NCI-H774 (cell line): ENCODE measurements around the gene TFF1.

Source experiments
- DNase-seq: peaks from one replicate; lab custom pipeline; 2025; lab: John Stamatoyannopoulos, UW

The TFF1 gene

DNA sequence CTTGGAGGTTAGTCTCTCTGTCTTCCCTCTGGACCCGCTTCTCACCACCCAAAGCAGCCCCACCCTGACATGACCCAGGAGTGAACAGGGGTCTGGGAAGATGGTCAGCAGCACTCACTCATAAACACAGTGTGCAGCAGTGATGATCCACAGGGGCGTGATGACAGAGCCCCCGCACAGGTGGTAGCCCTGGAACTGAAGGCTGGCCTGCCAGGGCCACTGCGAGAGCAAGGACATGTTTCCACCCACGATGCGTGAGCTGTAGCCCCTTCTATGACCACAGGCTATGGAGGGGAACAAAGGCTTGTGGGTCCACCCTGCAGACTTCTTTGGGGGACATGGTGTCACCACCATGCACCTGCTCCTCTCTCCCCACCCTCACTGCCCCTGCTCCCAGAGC lies 16.6 kb upstream of the TFF1 start:
- DNase-seq: no peak

DNA sequence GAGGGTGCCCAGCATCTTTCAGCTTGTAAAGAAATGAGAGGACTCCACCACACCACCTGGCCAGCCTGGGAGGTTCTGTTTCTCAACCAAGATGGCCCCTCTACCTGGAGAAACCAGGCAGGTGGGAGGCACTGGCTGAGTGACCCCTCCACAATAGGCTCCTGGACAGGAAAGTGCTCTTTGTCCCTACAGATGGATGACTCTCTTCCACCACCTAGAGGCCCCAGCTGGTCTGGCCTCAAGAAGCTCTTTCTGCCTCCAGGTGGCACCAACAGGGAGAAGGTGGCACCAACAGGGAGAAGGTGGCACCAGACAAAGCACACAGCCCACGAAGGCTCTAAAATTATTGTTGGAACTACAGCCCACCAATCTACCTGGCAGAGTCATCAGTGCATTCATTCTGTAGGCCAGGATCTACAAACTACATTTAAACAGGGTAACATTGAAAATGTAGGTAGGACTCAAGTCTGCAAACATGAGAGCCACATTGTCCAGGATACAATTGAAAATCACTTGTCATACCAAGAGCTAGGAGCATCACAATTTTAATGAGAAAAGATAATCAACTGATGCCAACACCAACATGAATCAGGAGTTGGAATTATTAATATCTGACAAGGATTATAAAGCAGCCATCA lies 15.1 kb upstream of the TFF1 start:
- no peak for DNase-seq

DNA sequence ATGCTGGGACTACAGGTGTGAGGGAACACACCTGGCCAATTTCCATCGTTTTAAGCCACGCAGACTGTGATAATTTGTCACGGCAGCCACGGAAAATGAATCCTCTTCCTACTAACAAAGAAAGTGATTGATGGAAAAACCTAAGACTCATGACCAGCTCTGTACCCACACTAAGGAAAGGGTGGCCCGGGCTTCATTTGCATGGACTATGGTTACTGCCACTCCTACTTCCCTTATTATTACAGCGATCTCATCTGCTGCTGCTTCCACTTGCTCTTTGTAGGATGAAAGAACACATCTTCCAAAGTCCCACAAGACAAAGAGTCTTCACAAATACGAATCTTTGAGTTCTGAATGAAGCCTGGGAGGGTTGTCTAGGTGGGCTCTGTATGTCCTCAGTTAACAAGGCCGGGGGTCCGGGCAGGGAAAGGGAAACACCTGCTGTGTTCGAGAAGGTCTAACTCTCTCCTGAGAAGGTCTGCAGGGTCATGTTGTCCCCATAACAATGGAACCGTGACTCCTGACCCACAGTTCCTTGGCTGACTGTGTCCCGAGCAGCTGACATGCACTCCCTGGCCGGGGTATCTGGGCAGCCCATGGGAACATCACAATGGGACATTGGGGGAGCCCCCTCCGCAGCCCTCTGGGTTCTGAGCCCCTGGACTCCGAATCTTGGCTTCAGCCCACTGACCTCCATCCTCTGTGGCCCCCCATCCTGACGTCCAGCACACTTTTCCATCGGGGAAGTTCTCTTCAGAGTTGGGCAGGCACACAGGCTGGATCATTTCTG lies 13.3 kb upstream of the TFF1 start:
- DNase-seq: no peak

DNA sequence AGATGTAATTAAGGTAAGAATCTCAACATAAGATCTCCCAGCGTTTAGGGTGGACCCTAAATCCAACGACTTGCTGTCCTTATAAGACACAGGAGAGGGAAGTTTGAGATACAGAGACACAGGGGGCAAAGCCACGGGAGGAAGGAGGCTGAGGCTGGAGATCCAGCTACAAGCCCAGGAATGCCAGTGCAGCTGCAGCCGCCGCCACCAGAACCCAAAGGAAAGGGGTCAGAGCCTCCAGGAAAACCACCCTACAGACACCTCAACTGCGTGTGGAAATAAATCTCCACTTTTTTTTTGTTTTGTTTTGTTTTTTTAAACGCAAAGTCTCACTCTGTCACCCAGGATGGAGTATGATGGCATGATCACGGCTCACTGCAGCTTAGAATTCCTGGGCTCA lies 12.1 kb upstream of the TFF1 start:
- no peak for DNase-seq

DNA sequence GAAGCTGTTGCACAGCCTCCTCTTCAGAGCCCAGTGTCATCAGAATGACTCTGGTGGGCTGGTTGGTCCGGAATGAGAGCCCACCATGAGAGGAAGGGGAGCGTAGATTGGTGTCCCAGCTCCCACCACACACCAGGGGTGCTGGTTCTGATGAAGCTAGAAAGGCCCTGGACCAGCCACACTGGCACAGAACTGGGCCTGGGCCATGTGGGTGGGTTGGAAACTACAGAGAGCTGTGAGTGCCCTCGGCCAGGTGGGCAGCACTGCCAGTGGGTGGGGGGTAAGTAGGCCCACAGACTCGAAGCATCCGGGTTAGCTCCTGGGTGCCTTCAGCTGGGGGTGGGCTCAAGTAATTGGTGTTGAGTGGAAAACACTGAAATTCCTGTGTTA lies 11.6 kb upstream of the TFF1 start:
- no peak for DNase-seq

DNA sequence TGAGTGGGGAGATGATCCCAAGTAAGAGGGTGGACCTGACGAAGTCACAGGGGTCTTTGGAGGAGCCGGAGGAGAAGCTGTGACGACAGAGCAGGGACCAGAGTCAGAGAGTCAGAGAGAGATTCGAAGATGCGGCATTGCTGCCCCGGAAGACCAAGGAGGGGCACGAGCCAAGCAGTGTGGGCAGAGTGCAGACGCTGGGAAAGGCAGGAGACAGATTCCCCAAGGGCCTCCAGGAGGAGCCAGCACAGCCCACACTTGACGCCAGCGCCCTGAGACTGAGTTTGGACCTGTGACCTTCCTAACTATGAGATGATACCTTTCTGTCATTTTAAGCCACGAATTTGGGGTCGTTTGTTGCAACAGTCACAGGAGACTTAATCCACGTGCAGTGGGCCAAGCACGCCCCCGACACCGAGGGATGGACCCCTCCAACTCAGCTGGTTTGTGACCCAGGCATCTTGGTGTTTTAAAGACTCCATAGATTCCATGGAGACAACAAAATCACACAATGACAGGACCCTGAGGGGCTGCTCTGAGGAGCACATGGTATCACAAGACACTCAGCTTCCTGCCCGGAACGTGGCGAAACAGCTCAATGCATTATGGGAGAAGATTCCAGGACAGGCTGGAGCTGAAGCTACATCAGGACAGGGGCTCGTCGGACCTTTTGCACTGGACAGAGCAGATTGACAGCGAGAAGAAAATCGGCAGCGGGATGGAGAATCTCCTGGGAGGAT lies 11.0 kb upstream of the TFF1 start:
- no peak for DNase-seq

DNA sequence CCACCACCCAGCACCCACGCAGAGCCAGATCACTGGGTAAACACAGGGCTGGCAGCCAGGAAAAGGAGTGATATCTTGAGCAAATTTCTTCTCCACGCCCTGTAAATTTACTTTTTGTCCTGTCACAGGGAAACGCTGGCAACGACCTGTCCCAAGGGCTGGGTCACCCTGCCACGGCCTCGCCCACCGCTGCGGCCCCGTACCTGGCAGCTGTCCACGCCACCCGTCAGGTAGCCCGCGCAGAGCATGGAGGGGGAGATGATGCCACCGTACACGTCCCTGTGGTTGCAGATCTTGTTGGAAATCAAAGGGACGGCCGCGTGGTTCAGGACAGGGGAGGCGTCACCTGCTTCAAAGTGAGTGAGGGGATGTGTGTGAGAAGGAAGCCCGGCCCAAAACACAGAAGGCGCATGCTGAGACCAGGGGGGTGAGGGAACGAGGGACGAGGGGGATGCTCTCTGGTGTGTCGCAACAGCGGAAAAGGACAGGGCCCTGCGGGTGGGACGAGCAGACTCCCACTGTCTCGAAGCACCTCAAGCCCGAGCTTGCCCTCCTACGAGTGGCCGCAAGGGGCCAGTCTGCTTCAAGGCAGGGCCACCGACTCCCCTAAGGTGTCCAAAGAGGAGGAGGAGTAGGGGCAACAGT lies 10.1 kb upstream of the TFF1 start:
- no peak for DNase-seq

DNA sequence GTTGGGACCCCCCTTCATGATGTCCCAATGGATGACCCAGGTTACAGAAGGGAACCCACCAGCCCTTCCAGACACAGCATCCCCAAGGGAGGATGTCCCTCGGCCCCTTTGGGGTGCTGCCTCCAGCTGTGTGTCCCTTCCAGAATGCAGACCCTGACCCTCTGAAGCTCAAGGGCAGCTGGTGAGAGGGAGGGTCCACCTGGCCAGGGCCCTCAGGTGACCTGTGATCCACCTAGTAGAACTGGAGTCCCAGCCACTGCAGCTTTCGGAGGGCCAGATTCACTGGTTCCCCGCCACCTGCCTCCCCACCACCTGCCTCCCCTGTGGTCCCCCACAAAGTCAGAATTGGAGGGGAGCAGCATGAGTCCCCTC lies 9.6 kb upstream of the TFF1 start:
- DNase-seq: no peak

DNA sequence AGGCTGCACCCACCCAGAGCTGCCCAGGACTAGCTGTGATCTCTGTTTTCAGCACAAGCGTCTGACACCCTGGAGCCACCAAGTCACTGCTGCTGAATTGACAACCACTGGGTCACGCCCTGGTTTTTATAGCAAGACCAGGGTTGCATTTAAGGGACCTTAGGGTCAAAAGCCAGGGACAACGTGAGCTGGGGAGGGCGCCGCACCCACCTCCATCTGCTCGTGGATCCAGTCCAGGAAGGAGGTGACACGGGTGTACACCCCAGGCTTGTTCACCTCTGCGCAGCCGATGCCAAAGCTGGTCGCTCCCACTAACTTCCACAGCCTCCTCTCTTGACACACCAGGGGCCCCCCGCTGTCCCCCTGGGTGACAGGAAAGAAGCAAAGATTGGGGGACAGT lies 9.2 kb upstream of the TFF1 start:
- no peak for DNase-seq

DNA sequence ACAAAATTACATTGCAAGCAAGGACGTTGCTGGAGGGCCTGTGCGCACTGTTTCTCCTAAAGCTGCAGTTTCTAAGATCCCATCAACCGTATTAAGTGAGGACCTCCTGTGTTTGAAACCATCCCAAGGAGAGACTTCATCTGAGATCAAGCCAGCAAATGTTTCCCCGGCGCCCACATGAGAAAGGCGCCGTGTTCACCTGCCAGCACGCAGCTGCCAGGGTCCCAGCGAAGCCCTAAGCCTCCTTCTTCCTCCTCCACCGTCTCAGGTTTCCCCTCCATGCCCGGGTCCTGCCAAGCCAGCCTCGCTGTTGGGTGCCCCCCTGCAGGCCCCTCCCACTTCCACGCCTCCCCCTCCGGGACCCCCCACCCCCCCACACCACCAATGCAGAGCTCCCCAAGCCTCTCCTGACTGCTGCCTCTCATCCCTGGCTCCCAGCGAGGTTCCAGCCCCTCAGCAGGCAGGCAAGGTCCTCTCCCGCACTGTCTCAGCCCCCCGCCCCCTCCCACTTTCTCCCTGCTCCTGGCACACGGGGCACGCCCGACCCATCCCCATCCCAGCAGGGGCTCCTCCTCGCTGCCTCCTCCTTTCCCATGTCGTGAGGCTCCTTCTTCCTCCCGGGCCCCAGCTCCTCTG lies 8.6 kb upstream of the TFF1 start:
- no peak for DNase-seq

DNA sequence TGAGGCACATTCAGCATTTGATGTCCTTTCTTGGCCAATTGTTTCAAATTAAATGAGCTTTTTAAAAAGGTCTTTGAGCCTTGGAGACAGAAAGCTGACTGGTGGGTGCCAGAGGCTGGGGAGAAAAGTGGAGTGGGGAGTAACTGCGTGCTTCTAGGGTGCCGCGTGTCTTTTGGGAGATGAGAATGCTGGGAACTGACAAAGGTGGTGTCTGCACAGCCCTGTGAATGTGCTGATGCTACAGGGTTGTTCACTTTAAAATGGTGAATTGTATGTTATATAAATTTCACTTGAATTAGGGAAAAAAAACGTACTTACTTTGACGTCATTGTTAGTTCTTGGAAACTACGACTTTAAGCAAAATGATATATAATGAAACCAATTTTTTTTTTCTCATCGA lies 8.1 kb upstream of the TFF1 start:
- no peak for DNase-seq

DNA sequence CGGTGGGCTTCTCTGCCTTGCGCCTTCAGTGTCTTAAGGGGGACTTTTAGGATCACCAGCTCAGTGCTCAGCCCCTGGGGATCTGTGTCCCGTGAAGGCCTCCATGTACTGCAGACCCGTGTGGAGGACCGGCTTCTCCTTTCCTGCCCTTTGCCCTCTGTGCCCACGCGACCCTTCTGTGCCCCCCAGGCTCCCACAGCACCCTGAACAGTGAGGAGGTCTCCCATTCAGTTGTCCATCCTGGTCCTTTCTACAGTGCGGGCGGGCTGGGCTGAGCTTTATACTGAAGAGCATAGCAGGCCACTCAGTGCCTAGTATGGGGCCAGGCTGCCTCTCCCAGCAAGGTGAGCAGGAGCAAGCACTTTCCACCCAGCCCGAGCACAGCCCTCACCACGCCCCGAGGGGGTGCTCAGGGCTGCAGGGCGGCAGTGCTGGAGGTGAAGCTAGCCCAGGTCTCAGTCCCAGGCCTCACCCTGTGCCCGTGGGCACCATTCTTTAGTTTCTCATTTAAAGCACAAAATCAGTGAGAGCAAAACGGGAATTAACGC lies 7.6 kb upstream of the TFF1 start:
- DNase-seq: no peak

DNA sequence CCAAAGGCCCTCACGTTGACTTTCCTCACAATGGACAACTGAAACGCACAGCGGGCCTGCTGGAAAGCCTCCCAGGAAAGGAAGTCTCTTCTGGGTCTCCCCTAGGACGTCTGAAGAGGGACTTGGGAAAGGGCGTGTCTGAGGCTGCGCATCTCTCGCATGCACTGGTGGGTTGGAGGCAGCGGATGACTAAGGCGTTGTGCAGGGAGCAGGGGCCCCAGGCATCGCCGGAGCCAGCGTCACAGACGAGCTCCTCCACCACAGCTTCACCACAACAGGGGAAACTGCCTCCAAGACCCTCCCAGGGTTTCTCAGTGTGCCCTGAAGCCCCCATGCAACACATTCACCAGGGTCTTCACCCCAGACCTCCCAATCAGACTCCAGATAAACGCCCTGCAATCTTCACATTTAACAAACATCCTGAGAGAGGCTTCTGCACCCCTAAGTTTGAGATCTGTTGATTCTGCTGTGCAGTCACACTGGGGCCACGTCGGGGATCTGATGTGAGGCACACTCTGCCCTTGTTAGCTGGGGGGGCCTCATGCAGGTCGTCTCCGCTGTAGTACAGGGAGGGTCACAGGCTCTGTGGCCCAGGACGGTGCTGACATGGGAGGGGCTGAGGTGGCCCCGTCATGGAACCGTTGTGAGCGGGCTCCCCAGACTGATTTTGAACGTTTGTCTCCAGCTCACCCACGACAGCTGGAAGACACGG lies 7.0 kb upstream of the TFF1 start:
- no peak for DNase-seq

DNA sequence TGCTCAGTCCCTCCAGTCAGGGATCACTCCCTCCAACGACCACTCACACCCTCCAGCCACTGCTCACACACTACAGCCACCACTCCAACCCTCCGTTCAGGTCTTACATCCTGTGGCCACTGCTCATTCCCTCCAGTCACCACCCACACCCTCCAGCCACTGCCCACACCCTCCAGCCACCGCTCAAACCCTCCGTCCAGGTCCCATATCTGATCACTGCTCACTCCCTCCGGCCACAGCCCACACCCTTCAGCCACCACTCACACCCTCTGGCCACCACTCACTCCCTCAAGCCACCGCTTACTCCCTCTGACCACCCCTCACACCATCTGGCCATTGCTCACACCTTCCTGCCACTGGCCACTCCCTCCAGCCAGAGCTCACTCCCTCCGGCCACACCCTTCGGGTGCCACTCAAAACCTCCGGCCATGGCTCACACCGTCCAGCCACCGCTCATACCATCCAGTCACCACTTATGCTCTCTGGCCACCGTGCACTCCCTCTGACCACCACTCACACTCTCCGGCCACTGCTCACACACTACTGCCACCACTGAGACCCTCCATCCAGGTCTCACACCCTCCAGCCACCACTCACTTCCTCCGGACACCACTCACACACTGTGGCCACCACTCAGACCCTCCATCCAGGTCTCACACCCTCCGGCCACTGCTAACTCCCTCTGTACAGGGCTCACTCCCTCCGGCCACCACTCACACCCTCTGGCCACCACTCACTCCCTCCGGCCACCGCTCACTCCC lies 4.7 kb upstream of the TFF1 start:
- no peak for DNase-seq

DNA sequence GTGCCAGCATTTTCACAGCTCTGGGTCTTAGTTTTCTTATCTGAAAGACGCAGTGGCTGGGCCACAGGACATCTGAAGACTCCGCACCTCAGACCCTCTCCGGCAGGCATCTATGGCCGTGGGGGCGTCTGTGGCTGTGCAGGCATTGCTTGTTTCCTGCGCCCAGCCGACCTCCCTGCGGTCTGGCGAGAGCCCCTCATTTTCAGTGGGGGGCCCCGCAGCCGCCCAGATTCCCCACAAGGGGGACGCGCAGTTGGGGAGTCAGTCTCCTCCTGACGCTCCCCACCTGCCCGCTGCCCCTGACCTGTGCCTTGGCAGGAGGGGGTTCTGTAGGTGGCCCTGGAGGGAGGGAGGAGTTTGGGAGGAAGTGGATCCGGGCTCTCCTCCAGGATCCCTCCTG lies 3.5 kb upstream of the TFF1 start:
- no peak for DNase-seq

DNA sequence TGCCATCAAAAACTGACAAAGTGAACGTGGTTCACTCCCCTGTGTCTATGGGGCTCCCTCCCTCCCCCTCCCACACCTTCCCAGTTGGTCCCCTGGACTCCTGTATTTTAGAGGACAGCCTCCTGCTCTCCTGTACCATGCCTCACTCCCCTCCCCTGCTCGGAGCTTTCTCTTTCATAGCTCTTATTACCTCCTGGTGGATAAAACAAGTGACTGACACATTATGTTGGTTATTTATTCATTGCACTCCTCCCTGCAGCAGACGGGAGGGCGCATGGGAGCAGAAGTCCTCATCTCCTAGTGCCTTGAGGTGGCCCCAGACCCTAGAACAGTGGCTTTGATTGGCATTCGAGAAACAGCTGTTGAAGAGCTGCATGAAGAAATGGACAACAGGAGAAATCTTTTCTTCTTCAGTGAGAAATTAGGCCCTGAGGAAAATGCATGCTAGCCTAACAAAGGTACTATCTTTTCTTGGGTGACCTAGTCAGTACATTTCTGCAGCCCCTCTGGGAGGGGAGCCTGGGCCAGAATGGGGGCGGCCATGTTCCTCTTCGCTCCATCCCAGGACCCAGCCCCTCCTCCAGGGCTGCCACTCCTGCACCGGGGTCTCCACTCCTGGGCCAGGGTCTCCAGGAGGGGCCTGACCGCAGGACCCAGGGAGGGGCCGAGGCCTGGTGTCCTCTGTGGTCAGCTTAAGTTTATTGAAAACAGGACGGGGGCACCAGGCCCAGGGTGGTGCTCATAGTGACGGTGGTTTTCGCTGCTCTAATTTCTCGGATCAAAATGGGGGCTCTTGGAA lies 1.2 kb upstream of the TFF1 start:
- DNase-seq: no peak

DNA sequence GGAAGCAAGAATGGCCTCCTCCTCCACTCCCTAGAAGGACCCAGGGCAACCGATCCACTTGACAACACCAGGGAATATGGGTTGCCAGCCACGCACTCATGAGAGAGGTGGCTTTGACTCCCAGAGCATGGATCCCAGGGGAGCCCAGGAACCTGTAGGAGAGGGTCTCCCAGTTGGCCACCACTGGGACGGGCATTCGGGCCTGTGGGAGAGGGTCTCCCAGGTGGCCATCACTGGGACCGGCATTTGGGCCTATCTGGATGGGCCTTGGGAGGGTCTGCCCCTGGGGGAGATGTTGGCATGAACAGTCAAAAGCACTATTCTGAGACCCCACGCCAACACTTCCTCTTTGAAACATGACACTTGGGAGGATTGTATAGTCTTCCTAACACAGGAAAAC lies 565 bp downstream of the TFF1 start:
- DNase-seq: no peak

DNA sequence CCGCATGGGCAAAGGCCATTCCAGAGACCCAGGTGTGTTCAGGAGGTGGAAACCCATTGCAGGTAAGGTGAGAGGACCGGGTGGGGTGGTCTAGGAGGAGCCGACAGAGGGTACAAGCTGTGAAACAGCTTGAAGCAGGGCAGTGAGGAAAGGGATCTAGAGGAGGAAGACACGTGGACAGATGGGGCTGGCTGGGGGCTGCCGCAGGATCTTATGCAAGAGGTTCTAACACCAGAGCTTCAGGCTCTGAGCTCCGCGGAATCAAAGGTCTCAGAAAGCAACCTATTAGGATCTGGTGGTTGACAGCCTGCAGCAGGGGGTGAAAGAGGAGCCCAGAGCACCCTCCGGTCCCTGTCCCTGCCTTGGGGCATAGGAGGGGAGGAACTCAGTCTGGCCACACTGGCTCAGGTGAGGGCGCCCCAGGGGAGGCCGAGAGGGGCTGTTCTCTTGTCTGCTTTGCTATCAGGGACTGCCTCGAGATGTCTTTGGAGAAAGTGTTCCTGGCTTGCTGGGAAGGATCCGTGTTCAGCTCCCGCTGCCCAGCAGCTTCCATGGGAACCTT lies 1.9 kb downstream of the TFF1 start:
- no peak for DNase-seq

DNA sequence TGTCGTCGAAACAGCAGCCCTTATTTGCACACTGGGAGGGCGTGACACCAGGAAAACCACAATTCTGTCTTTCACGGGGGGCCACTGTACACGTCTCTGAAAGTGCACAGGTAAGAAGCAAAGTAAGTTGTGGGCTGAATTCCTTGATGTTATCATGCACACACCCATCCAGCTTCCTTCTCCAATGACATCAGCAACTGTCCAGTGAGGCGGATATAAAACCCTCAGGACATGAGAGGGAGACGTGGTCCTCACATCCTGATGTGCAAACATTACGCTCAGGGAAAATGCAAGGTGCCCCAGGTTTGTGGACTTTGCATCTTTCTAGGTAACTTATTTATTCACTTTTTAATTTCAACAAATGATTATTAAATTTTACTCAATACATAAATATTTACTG lies 3.0 kb downstream of the TFF1 start:
- DNase-seq: no peak

DNA sequence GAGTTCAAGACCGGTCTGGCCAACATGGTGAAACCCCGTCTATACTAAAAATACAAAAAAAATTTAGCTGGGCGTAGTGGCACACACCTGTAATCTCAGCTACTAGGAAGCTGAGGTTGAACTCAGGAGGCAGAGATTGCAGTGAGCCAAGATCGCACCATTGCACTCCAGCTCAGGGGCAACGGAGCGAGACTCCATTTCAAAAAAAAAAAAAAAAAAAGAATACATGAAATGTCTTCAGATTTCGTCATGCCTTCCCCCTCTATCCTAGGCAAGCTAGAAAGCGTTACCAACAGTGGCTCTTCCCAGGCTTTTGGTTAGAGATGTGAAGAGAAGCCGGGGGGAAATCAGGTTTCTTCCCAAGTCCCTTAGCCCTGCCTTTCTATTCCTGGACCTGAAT lies 3.6 kb downstream of the TFF1 start:
- no peak for DNase-seq
